22Rv1 (cell line): ENCODE results near the gene TCF12.

ENCODE experiments used
- ZFX ChIP-seq: fragments of 450-650 bp; IDR thresholded peaks from 2 replicates; pipeline ENCODE4 v1.6.1; 2017; ENCODE audit warnings: antibody characterized with exemption, borderline replicate concordance
- TF ChIP-seq, protein P1 (sequence below): fragments of 450-650 bp; IDR thresholded peaks from 2 replicates; pipeline ENCODE4 v1.5.1; 2017; ENCODE audit warnings: mild to moderate bottlenecking

DNA sequence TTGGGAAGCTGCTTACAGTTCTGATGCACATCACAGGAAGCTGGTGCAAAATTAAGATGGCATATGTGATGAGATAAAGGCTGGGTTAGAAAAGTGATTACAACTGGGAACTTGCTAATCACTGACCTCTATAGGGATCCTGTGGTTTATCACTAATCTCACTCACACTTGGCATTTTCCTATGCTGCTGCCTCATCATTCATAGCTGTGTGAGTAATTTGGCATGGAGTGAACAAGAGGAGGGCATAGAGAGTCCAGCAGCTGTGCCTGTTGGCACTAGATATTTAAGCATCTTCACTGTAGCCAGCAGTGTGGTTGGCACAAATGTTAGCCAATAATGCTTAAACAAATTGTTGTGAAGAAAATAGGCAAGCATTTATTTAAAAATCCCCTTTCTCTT is 240.1 kb downstream of the TCF12 start:
- TF ChIP-seq, protein P1, sequence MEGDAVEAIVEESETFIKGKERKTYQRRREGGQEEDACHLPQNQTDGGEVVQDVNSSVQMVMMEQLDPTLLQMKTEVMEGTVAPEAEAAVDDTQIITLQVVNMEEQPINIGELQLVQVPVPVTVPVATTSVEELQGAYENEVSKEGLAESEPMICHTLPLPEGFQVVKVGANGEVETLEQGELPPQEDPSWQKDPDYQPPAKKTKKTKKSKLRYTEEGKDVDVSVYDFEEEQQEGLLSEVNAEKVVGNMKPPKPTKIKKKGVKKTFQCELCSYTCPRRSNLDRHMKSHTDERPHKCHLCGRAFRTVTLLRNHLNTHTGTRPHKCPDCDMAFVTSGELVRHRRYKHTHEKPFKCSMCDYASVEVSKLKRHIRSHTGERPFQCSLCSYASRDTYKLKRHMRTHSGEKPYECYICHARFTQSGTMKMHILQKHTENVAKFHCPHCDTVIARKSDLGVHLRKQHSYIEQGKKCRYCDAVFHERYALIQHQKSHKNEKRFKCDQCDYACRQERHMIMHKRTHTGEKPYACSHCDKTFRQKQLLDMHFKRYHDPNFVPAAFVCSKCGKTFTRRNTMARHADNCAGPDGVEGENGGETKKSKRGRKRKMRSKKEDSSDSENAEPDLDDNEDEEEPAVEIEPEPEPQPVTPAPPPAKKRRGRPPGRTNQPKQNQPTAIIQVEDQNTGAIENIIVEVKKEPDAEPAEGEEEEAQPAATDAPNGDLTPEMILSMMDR, result no peak
- no peak for TF ChIP-seq ZFX
